Endothelial cell of umbilical vein (primary cell): ENCODE results near the gene ZNF583. TPM values are rescaled to one million over a fixed set of nuclear protein-coding genes. Genes with fewer than 3 reads are reported as not detected.

Experiments
- BruUV-seq: library from RNA; stranded (reverse); fragments of 400-500 nt; replicated peaks from 2 replicates; lab custom pipeline; 2021; lab: Mats Ljungman, UMichigan
- CTCF ChIA-PET: fragments of 300-600, 350-600 bp; sonication (Branson Sonifier 250); formaldehyde crosslinking; loops from one replicate; lab custom pipeline; 2021; ENCODE audit warnings: antibody characterized with exemption, inconsistent platforms; lab: Charles Lee
- POLR2A ChIA-PET: fragments of 300-600, 350-600 bp; sonication (Branson Sonifier 250); formaldehyde crosslinking; loops from one replicate; lab custom pipeline; 2021; ENCODE audit warnings: antibody characterized with exemption, inconsistent platforms; lab: Charles Lee
- DNase-seq: peaks from one replicate; pipeline ENCODE4 v3.0.0-alpha.2; 2011; ENCODE audit warnings: low read depth, low spot score
- FAIRE-seq: peaks from 2 replicates; lab custom pipeline; 2011; peaks lifted over from hg19 to GRCh38; lab: Jason Lieb, UNC
- H2AFZ ChIP-seq: 2 replicates; pipeline ENCODE4 v1.6.0; 2012; ENCODE audit warnings: low read depth, low read length, control low read depth, inconsistent platforms
- H3K27ac ChIP-seq: 2 replicates; pipeline ENCODE4 v1.5.1; 2011; ENCODE audit warnings: low read depth, mild to moderate bottlenecking, control low read depth, low read length, moderate library complexity; ENCODE audit not compliant: insufficient read depth
- H3K27me3 ChIP-seq, 2 experiments: 2 replicates each; pipeline versions ENCODE4 v1.6.0 to v1.6.1; 2011; ENCODE audit warnings: low read length in 2 of 2, mixed read lengths in 1 of 2; ENCODE audit not compliant: control insufficient read depth in 2 of 2, insufficient read depth in 2 of 2
- H3K36me3 ChIP-seq, 2 experiments: 2 replicates in 1 of 2; 3 replicates in 1 of 2; pipeline ENCODE4 v1.5.1; 2011; ENCODE audit warnings: low read length in 2 of 2, mild to moderate bottlenecking in 1 of 2, moderate library complexity in 1 of 2; ENCODE audit not compliant: control insufficient read depth in 2 of 2, insufficient read depth in 2 of 2; ENCODE audit errors: extremely low read depth in 1 of 2
- H3K4me1 ChIP-seq: 3 replicates; pipeline ENCODE4 v1.5.1; 2011; ENCODE audit warnings: mild to moderate bottlenecking, low read length; ENCODE audit not compliant: control insufficient read depth, insufficient read depth; ENCODE audit errors: extremely low read depth
- H3K4me2 ChIP-seq: 2 replicates; pipeline ENCODE4 v1.6.1; 2011; ENCODE audit warnings: low read length, control low read depth, mixed read lengths; ENCODE audit not compliant: insufficient read depth
- H3K4me3 ChIP-seq, 3 experiments: fragments of 200-600 bp in 1 of 3; sonication (generic), shearing (Covaris generic) in 1 of 3; replicated peaks in 1 of 3; 2 replicates each; pipeline ENCODE4 v1.5.1; 2011 to 2016; ENCODE audit warnings: control low read depth in 3 of 3, low read length in 3 of 3, mild to moderate bottlenecking in 2 of 3, inconsistent platforms in 1 of 3, low read depth in 1 of 3, moderate library complexity in 1 of 3; ENCODE audit not compliant: insufficient read depth in 1 of 3
- H3K79me2 ChIP-seq: 2 replicates; pipeline ENCODE4 v1.6.0; 2012; ENCODE audit warnings: low read length, inconsistent platforms; ENCODE audit not compliant: control insufficient read depth, insufficient read depth
- H3K9ac ChIP-seq: replicated peaks from 2 replicates; pipeline ENCODE3; 2011; ENCODE audit warnings: low read length, control low read depth; ENCODE audit not compliant: insufficient read depth; ENCODE audit errors: extremely low read depth
- H3K9me1 ChIP-seq: replicated peaks from 3 replicates; pipeline ENCODE4 v1.6.0; 2011; ENCODE audit warnings: mild to moderate bottlenecking, low read length; ENCODE audit not compliant: control insufficient read depth, insufficient read depth; ENCODE audit errors: extremely low read depth
- H3K9me3 ChIP-seq: replicated peaks from 2 replicates; pipeline ENCODE4 v1.5.1; 2012; ENCODE audit warnings: low read length, inconsistent platforms; ENCODE audit not compliant: control insufficient read depth, insufficient read depth
- H4K20me1 ChIP-seq: replicated peaks from 2 replicates; pipeline ENCODE3; 2011; ENCODE audit warnings: mild to moderate bottlenecking, low read length; ENCODE audit not compliant: control insufficient read depth, insufficient read depth; ENCODE audit errors: extremely low read depth
- CTCF ChIP-seq, 2 donors: IDR thresholded peaks; 1 replicate in 1 of 2; 2 replicates in 1 of 2; pipeline ENCODE4 v1.5.1; 2011; ENCODE audit warnings: low read length in 2 of 2, mild to moderate bottlenecking in 2 of 2, moderate library complexity in 2 of 2, control low read depth in 1 of 2, inconsistent platforms in 1 of 2, low read depth in 1 of 2; ENCODE audit not compliant: insufficient read depth in 1 of 2; ENCODE audit errors: extremely low read depth in 1 of 2
- EZH2 ChIP-seq: IDR thresholded peaks from 2 replicates; pipeline ENCODE4 v1.6.1; 2012; ENCODE audit warnings: borderline replicate concordance, low read depth, mild to moderate bottlenecking, moderate library complexity, low read length, inconsistent platforms; ENCODE audit not compliant: severe bottlenecking
- FOS ChIP-seq: IDR thresholded peaks from 2 replicates; pipeline ENCODE4 v1.6.1; 2011; ENCODE audit warnings: mild to moderate bottlenecking, low read length, moderate library complexity, borderline replicate concordance; ENCODE audit not compliant: insufficient read depth
- GATA2 ChIP-seq: IDR thresholded peaks from 2 replicates; pipeline ENCODE4 v1.7.0; 2011; ENCODE audit warnings: low read depth, mild to moderate bottlenecking, moderate library complexity, mixed read lengths, low read length; ENCODE audit not compliant: insufficient read length, insufficient read depth
- JUN ChIP-seq: IDR thresholded peaks from 2 replicates; pipeline ENCODE4 v1.6.1; 2011; ENCODE audit warnings: borderline replicate concordance, low read depth; ENCODE audit not compliant: insufficient read length, insufficient read depth
- MYC ChIP-seq: IDR thresholded peaks from one replicate; pipeline ENCODE4 v1.6.1; 2011; ENCODE audit warnings: mild to moderate bottlenecking, low read depth, low read length
- POLR2A ChIP-seq: IDR thresholded peaks from 2 replicates; pipeline ENCODE4 v1.6.1; 2012; ENCODE audit warnings: low read depth, mild to moderate bottlenecking, control low read depth, low read length
- POLR2AphosphoS5 ChIP-seq: IDR thresholded peaks from 2 replicates; pipeline ENCODE4 v1.6.1; 2012; ENCODE audit warnings: low read depth, mild to moderate bottlenecking, control low read depth, low read length, moderate library complexity; ENCODE audit not compliant: insufficient read depth
- dilution Hi-C: fragments of 300-500 bp; cut with MboI; formaldehyde crosslinking; loops from one replicate; pipeline ENCODE4 v1.15.0; 2019; ENCODE audit warnings: low sequenced_read_pairs; ENCODE audit not compliant: extremely low pct_ligation_motif_present
- intact Hi-C: fragments of 100-400 bp; cut with micrococcal nuclease; formaldehyde crosslinking; loops from one replicate; pipeline ENCODE4 v1.10.0; 2022
- polyA plus RNA-seq, 4 experiments: library from polyadenylated mRNA; depleted of rRNA in 3 of 4; stranded (reverse) in 3 of 4; unstranded in 1 of 4; fragments of >200 nt; gene quantifications; 2 replicates each; pipeline versions ENCODE4 v1.2.1 to v1.2.3, GENCODE V29; 2011 to 2012; ENCODE audit warnings: missing spikeins in 1 of 4
- total RNA-seq: library from RNA; stranded (reverse); gene quantifications from 2 replicates; pipeline ENCODE4 v1.2.3, GENCODE V29; 2021
- TF ChIP-seq, protein P1 (sequence below): IDR thresholded peaks from 2 replicates; pipeline ENCODE4 v1.6.1; 2011; ENCODE audit not compliant: insufficient read depth, insufficient read length

ZNF583 gene
- total and polyA plus RNA-seq, 2 donors (not counting 3 experiments of a cell fraction or from before 2014, with no cell fraction given) = 0.99 to 4.8 TPM

- Histone ChIP-seq H3K4me3 (no peak overlapping the region), H3K27ac (no peak overlapping the region), H3K4me1 (no peaks in the 10 kb centered on the region), H3K27me3 (no peaks in the 10 kb centered on the region), H3K36me3 (peaks cover 19 to 23% of the 10 kb centered on the region in 2 experiments), H2AFZ (no peak overlapping the region), H3K4me2 (no peak overlapping the region), H3K9me3 (peaks cover 4% of the 10 kb centered on the region), H4K20me1 (no peaks in the 10 kb centered on the region), H3K9ac (no peak overlapping the region), H3K79me2 (no peaks in the 10 kb centered on the region), H3K9me1 (no peaks in the 10 kb centered on the region)
- DNase-seq (no peak), FAIRE-seq (no peak)
- POLR2A ChIA-PET = no interaction called here
- no TSS peak for BruUV-seq
- TF ChIP-seq GATA2 (no peak), POLR2AphosphoS5 (no peak), JUN (no peak), CTCF (IDR thresholded peaks at IDR 0.05; ENCODE audit: extremely low read depth in 1 of 2, insufficient read depth in 1 of 2, low read depth in 1 of 2, low read length in 2 of 2) (no peak), FOS (no peak), POLR2A (no peak), MYC (no peak), EZH2 (no peak)
- TF ChIP-seq, protein P1, sequence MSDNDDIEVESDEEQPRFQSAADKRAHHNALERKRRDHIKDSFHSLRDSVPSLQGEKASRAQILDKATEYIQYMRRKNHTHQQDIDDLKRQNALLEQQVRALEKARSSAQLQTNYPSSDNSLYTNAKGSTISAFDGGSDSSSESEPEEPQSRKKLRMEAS = no peak
- dilution Hi-C loops (no loop called here), intact Hi-C loops (no loop called here)
- CTCF ChIA-PET = no interaction called here
Measured at GRCh38 chr19:56377105-56377924, 26.8 kb upstream of the ZNF583 start.
